HL-60/S4 (cell line): ENCODE measurements around the gene CERCAM.

Source experiments
- in situ Hi-C: fragments of 300-500 bp; cut with MboI; formaldehyde crosslinking; loops from 2 replicates; pipeline ENCODE4 v1.14.3; 2022; ENCODE audit warnings: low sequenced_read_pairs

CERCAM gene

DNA sequence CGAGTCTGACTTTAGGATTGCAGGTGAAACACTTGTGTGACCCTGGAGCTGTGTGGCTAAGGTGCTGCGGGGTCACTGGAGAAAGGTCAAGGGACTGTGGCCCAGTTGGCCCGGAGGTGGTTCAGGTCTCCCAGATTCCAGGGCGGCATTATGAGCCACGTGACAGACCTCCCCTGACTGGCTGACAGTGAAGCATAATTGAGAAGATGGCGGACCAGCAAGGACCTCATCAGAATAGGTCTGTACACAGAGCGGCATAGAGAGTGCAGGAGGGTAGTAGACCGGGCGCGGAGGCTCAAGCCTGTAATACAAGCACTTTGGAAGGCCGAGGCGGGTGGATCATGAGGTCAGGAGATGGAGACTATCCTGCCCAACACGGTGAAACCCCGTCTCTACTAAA is 34.3 kb downstream of the CERCAM start:
- in situ Hi-C loops = no loop called here

DNA sequence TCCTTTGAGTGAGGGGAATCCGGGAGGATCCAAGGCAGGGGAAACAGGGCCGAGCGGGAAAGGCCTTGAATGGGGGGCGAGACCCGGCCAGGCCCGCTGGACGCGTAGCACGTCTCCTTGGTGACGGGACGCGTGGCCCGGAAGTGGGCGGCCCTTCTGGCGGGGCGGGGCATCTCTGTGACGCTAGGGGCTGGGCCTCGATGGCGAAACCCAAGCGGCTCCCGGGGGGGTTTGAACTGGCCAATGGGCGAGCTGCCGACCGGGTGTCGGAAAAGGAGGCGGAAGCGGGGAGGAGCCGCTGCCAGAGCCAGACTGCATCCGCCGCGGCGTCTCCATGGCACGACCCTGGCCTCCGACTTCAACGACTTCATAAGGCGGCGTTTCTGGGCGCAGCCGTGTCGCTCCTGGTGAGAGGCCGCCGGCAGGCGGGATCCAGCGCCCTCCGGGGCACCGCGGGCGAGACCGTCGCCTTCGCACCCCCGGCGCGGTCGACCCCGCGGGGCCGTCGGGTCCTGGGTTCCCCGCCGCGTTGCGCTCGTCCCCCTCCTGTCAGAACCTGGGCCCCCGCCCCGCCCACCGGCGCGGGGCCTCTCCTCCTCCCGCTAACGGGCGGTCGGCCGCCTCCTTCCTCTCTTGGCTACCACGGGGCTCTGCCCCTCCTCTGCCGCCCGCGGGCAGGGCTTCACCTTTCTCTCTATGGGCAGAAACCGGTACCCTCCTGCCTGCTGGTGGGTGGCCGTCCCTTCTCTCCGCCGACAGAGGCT is 35.4 kb downstream of the CERCAM start, which contains the start of gene ODF2:
ODF2 (plus strand) TSS at position 158 of the 764 bp plus-strand sequence; CDS start at position 244, 86 bp downstream.
- in situ Hi-C loops = no loop called here

DNA sequence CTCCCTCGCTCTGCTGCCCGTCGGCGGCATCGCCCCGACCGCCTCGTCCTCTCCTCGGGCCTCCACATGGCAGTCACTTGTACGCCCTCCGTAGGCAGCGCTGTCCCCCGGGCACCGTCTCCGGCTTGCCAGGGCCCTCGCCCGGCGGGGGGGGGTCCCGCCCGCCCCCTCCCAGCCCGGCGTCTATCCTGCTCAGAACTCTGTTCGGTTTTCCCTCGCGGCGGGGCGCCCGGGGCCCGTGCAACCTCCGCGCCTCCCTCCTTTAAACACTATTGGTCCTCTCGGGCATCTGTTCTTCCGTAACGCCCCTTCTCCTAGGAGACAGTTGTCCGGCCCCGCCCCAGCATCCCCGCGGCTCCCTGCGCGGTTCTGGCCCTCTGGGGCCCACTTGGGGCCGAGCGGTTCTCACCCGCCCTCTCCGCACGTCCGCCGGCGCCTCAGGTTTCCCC is 36.0 kb downstream of the CERCAM start:
- in situ Hi-C loops = no loop called here

DNA sequence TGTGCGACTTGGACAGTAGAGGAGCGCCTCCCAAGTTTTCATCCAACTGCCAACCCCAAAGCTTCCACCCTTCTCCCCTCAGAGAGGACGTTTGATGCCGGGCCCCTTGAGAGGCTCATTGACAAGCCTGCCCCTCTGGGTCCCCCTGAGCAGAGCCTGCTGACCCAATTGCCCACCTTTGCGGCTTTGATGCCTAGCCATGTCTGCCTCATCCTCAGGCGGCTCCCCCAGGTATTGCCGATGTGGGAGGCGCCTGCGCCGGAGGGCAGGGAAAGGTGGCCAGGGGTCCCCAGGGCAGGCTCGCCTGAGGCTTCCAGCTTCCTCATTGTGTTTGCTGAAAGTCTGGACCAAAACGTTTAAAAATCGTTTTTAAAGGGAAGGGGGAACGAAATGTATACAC is 36.5 kb downstream of the CERCAM start:
- in situ Hi-C loops = no loop called here

DNA sequence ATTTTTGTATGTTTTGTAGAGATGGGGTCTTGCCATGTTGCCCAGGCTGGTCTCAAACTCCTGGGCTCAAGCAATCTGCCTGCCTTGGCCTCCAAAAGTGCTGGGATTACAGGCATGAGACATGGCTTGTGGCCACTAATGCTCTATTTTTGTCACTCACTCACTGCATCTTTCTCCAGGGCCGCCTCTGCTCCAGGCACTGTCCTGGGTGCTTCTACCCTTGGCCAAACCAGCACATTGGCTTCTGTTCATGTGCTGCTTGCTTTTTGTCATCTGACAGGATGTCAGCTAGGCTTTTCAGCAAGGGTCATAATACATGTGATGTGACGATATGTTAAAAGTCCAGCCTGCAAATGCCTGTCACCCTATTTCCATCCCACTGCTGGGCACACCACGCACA is 38.4 kb downstream of the CERCAM start:
- in situ Hi-C loops = no loop called here

DNA sequence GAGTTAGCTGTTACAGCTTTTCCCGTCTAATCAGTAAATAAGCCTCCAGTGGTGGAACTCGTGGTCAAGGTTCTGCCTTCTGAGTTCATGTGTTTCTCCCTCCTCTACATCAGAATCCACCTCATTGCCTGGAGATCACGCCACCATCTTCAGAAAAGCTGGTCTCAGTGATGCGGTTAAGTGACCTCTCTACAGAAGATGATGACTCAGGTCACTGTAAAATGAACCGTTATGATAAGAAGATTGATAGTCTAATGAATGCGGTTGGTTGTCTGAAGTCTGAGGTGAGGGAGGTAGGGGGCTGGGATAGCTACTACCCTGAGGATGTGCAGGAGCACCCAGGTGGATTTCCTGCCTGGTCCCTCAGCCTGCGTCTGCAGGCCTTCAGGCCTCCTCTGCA is 48.4 kb downstream of the CERCAM start:
- in situ Hi-C loops = no loop called here

DNA sequence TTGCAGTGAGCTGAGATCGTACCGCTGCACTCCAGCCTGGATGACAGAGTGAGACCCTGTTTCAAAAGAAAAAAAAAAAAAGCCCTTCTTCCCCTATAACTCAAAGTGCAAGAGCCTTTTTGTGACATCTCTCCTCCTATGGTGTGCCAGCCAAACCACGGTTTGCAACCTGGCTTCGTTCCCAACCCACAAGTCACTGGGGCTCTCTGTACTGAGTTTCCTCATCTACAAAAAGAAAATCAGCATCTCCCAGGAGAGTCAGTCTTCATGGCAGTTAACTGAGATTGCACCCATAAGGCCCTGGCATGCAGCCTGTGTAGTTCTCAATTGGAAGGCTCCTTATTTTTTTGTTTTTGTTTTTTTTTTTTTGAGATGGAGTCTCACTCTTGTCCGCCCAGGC is 49.9 kb downstream of the CERCAM start:
- in situ Hi-C loops = no loop called here

DNA sequence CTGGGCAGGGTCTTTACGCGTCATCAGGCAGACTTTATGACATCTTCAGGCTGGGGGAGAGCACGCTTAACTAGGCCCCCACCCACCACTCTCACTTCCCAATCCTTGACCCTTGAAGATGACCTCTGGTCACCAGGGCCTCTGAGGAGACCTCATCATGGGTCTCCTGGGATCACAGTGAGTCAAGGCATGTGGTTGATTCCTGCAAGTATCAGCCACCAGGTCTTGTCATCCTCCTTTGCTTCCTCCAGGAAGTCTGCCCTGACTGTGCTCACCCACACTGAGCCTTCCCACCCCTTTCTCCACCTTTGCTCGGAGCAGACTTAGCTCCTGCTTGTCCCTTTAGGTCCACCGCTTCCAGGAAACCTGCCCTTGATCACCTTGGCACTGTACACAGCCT is 52.4 kb downstream of the CERCAM start:
- in situ Hi-C loops = no loop called here

DNA sequence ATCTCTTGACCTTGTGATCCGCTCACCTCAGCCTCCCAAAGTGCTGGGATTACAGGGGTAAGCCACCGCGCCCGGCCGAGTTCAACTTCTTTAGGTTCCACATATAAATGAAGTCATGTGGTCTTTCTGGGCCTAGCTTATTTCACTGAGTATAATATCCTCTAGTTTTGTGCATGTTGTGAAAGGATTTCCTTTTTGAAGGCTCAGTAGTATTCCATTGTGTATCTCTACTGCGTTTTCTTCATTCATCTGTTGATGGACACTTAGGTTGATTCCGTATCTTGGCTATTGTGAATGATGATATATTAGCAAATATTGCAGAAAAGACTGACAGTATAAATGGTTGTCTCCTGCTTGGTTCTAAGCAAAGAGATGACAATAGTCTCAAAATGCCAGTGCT is 55.2 kb downstream of the CERCAM start:
- in situ Hi-C loops = no loop called here

DNA sequence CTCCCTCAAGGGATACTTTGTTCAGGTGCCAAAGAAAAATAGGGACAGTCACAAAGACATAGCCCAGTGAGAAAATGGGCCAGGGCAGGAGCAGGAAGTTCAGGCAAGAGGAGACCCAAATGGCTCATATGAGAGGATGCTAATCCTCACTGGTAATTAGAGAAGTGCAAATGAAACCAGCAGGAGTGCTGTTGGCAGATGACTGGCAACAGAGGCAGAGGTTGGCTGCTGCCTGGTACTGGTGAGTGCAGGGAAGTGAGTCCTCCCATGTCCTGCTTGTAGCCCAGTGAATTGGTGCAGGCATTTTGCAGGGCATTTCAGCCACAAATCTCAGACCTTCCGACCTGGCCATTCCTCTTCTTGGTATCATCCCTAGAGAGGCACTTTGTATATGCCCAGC is 58.6 kb downstream of the CERCAM start:
- in situ Hi-C loops = no loop called here

DNA sequence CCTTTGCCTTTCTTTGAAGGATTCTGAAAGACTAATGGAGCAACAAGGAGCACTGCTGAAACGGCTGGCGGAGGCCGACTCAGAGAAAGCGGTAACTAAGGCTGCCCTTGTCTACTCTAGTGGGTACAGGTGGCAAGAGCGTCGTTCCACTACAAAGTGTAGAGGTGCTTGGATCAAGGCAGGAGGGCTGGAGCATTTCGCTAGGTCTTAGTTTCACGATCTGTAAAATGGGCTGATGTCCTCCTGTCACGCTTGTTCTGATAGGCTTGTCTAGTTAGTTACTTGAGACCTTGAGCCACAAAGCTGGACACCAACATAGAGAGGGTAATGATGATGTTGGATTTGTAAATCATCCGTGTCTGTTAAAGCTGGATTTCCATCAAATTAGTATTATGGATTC is 60.9 kb downstream of the CERCAM start:
- in situ Hi-C loops = no loop called here

DNA sequence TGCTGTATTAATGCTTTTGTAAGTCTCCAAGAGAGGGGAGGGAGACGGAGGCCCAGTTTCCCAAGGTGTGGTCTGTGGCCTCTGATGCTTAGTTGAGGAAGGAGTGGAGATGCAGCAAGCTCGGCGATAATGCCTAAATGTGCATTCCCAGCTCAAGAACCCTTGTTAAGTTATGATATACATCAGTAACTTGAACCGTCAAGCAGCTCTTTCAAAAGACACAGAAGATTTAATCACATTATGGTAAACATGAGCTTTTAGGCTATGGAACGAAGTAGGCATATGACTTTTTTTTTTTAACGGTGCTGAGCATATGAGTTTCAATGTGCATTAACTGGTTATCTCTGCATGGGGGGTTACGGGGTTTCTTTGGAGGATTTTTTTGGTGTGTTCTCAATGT is 61.5 kb downstream of the CERCAM start:
- in situ Hi-C loops = no loop called here

DNA sequence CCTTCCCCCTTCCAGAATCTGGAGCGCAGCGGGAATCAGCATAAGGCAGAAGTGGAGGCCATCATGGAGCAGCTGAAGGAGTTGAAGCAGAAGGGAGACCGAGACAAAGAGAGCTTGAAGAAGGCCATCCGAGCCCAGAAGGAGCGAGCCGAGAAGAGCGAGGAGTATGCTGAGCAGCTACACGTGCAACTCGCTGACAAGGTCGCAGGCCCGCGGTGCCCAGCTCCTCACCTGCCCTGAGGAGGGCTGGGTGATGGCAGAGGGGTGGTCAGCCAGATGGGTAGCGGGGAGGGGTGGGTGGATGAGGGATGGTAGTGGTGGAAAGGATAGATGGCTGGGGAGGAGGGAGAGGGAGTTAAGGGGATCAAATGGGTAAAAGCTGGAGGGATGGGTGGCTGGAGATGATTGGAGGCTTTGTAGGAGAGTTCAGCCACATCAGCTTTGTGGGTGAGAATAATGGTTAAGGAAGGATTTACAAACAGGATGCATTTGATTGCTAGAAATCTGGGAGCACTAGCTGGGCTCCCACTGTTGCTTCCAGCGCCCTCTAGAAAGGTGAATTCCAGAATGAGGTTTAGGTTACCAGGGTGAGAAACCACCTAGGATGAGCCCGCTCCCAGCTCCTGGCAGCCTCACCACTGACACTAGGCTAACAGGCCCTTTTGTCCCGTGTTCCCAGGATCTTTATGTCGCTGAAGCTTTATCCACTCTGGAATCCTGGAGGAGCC is 64.2 kb downstream of the CERCAM start:
- in situ Hi-C loops = no loop called here

DNA sequence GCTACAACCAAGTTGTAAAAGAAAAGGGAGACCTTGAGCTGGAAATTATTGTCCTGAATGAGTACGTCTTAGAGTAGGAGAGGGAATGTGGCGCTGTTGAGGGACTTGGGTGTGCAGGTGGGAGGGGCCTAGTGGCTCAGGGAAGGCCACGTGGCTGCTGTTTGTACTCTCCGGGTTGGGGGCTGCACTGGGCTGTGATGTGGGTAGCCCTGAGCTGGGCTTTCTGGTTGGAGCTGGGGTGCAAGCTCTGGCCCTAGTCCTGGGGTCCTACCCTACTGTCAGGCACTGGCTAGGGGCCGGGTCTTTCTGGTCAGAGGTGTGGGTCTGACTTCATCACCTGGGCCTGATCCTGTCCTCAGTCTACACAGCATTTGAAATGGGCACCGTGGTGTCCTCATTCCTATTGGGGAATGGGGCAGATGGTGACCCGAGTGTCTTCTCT is 64.8 kb downstream of the CERCAM start:
- in situ Hi-C loops = no loop called here

DNA sequence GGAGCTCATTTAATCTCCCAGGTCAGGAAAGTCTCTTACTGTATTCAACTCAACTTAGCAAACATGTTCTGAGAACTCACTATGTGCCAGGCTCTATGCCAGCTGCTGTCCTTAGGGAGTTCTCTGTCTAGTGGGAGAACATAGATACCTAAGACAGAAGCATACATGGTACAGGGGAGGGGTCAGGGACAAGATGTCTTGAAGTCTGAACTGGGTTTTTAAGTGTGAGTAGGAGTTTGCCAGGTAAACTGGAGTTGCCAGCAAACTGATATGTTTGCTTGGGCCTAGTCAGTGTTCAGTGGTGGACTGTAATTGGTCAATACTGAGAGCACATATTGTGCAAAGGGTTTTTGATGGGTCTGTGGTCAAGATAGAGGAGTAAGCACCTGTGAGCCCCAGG is 65.5 kb downstream of the CERCAM start:
- in situ Hi-C loops = no loop called here
